GM18520 (cell line): ENCODE results near the gene SF3A1.
A peak's percentile ranks its signal among the peaks of the same experiment; 100 is the strongest.
"Not testable (repeated sequence)": the region's sequence is repeated elsewhere in the genome, so short reads cannot be mapped to it uniquely, and the experiment has no call there.

Experiments used
- ATAC-seq: cut with Tn5 transposase; IDR thresholded peaks from one replicate; pipeline ENCODE4 v1.9.1; 2021; ENCODE audit not compliant: unreplicated experiment

Gene SF3A1

GRCh38 chr22:30354644-30355043 is 2.0 kb downstream of the SF3A1 start:
- no peak for ATAC-seq

- ATAC-seq = no peak
Observed at GRCh38 chr22:30351226-30351625, 5.5 kb downstream of the SF3A1 start.

- ATAC-seq = no peak
Observed at GRCh38 chr22:30348809-30349208, 7.9 kb downstream of the SF3A1 start.

GRCh38 chr22:30348404-30348803 is 8.3 kb downstream of the SF3A1 start:
- ATAC-seq = no peak

- no peak for ATAC-seq
Observed at GRCh38 chr22:30347255-30347892, 9.3 kb downstream of the SF3A1 start.

DNA sequence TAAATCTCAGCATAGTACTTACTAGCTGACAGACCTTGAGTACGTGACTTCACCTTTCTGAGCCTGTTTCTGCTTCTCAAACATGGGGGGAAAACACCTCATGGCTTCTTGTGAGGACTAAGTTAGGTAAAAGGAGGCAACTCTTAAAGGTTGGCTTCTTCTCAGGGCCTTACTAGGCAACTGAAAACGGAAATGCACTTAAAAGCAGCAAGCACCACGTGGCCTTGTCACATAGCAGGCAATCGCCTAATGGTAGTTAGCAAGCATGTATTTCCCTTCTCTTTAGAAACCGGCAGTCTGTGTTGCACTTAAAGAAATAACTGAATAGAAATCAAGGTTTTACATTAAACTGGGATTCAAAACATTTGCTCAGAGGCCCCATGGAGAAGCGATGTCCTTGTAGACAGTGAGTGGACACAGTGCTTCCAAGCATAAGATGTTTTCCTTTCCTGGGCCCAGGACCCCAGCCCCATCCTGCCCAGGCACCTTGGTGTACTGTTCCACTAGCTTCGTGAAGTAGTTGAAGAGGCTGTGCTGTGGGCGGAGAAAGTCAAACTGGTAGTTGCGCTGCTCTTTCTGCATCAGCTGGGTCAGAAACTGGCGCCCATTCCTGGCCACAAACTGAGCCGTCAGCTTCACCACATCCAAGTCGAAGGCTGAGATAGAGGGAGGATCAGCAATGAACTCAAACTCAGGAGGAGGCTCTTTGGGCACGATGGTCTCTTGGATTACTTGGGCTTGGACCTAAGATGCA is 12.1 kb downstream of the SF3A1 start:
- no peak for ATAC-seq

DNA sequence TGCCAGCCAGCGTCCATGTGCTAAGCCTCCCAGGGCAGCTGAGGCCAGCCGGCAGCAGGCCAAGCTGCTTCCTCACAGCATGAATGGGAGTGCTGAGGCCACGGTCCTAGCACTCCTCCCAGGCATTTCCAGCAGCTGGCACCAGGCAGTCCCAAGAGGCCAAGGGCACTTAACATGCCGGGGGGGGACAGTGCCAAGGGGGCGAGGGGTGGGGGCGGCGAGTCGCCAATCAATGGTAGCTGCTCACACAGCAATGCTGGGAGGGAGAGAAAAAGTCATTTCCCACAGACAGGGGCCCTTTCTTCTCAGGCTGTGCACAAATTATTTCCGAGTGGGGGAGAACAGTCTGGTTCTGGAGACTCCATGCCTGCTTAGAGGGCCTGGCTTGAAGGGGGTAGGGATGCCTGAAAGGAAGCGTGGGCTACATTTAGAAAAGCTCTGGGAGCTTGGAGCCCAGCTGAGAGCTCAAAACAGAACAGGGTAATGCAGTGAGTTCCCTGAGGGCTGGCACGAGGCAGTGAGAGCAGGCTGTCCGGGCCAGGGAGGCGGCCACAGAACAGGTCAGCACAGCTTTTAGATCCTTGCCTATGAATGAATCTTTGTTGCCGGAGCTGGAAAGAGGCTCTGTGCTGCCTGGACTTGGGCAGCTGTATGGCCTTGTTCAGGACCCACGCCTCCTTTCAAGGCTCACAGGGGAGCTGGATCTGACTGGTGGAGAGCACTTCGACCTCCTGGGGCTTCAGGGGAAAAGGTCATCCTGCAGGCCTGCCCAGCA is 15.6 kb downstream of the SF3A1 start:
- no peak for ATAC-seq

GRCh38 chr22:30338802-30339201 is 17.9 kb downstream of the SF3A1 start:
- no peak for ATAC-seq

GRCh38 chr22:30338341-30338740 is 18.4 kb downstream of the SF3A1 start:
- not testable (repeated sequence) for ATAC-seq

GRCh38 chr22:30337461-30337778 is 19.3 kb downstream of the SF3A1 start:
- no peak for ATAC-seq

GRCh38 chr22:30336752-30337460 is 19.8 kb downstream of the SF3A1 start:
- ATAC-seq = no peak

DNA sequence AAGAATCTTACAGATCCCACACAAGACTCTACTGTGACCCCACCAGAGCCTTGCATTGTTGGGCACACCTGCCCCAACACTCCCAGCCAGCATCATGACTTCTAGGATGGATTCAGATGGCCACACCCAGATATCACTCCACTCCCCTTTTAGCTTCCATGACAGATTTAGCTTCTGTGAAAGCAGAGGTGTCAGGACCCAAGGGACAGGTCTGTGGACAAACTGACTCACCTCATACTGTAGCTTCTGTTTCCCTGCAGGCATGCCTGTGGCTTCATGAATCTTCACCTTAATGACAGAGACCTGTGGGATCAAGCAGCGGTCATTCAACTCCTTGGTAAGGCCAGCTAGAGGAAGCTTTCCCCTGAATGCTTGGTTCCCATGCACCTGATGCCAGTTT is 21.5 kb downstream of the SF3A1 start:
- ATAC-seq = no peak

DNA sequence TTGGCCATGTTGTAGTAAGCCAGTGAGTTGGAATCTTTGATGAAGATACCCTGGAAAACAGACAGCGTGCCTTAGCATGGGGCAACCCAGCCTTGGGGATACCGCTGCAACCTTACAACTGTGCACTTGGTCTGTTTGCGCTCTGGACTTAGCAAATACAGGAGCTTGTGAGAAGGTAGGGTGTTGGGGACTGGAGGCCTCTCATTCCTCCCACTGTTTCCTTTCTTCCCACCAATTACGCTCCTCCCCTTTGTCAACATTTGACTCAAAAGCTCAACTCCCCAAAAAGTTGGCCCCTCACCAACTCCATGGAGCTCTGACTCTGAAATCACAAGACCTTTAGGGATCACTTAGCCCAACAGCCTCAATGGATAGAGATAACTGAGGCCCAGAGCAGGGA is 22.0 kb downstream of the SF3A1 start:
- no peak for ATAC-seq

DNA sequence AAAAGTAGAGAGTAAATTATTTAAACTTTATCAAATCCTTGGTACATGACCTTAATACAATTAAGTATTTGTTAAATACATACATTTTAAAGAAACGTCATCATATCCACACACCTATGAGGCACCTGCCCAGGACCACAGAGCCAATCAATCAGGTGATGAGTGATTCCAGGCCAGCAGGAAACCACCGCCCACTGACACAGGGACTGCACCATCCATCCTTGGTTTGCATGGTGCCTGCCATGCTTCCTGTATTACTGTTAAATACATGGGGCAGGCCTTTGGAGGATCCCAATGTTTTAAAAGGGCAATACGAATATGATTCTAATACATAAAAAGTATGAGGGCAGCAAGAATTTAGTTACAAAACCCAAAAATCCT is 23.0 kb downstream of the SF3A1 start:
- ATAC-seq = no peak

DNA sequence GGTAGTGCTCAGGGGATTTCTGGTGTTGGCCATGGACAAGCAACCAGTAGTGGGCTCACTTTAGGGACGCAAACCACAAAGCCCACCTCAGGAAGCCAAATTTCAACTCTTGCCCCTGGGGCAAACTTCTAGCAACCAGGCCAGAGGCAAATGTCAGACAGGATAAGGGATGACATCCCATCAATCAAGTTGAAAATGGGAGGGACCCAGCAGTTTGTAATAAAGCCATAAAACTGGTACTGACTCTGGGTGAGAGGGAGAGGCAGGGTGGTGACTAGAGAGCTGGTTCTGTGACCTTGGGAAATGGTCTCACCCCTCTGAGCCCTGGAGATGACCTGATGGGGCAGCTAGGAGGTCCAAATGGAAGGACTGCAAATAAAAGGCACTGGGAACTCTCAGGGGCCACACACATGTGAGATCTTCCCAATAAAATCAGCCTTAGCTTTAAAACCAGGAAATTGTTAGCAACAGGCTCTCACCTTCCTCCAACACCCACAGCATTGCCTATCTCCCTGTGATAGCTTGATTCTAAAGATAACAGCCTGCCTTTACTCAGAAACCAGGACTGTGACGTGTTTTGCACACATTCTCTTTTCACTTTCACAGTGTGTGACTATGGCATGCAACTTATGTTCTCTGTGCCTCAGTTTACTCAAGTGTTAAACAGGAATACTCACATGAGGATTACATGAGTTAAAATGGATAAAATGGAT is 23.5 kb downstream of the SF3A1 start:
- ATAC-seq = no peak

- no peak for ATAC-seq
Observed at GRCh38 chr22:30332551-30332950, 24.1 kb downstream of the SF3A1 start.

- ATAC-seq = no peak
Observed at GRCh38 chr22:30328466-30329049, 28.1 kb downstream of the SF3A1 start.

GRCh38 chr22:30327864-30328345 is 28.8 kb downstream of the SF3A1 start:
- no peak for ATAC-seq

DNA sequence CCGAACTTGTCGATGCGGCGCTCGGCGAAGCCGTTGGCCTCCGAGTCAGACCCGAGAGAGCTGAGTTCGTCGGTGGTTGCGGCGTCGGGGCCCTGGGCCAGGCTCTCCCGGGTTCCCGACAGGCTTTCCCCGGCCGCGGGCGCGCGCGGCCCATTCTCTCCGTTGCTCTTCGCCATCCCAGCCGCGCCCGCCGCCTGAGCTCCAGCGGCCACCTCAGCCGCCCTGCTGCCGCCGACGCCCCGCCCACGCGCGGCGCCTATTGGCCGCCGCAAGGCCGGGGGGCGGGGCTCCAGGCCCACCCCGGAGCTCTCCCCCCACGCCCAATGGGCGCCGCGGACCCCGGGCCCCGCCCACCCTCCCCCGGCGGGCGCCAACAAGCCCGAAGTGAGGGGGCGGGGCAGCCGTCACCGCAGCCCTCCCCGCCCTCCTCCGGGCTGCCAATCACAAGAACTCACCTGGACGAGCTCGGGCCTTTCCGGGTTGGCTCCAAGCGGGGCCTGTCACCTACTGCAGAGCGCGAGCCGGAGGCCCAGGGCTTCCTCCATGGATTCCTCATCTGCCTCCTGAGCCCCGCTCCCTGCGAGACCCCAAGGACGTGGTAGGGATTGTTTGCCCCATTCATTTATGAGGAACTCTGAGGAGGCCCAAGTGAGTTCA is 29.9 kb downstream of the SF3A1 start, which contains the start of gene TBC1D10A:
TSS of gene TBC1D10A (minus strand) at position 236 of the 657 bp plus-strand sequence. CDS start at position 176, 60 bp downstream.
- peak; percentile 89 for ATAC-seq

DNA sequence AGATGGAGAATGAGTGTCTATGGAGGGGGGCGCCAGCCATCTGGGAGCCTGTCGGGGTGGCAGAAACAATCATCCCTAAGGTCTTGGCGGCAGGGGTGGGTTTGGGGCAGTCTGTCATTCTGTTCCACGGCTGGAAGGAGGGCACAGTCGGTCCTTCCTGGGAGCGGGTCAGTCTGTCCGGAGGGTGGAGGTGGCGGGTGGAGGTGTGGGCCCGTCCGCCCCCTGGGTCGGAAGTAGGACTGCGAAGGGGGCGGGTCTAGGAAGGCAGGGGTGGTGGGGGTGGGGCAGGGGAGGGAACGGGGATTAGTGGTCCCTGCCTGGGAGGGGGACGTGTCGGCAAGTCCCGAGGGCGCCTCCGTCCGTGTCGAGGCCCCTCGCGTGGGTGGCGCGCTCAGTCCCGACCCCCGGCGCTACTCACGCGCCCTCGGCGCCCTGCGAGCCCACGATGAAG is 30.4 kb downstream of the SF3A1 start:
- no peak for ATAC-seq
